SU-DHL-6 (cell line): ENCODE results near the gene ARL2BP.

Experiments
- H2AFZ ChIP-seq: fragments of 200-600 bp; sonication (generic); 2 replicates; pipeline ENCODE4 v1.6.1; 2014; ENCODE audit warnings: low read depth, mild to moderate bottlenecking, moderate library complexity, mixed read lengths, antibody characterized with exemption, low read length; ENCODE audit not compliant: severe bottlenecking
- H3F3A ChIP-seq: fragments of 200-600 bp; shearing (Covaris generic); 2 replicates; pipeline ENCODE4 v1.6.0; 2016; ENCODE audit warnings: antibody characterized with exemption, mild to moderate bottlenecking; ENCODE audit not compliant: insufficient read depth
- H3K27ac ChIP-seq: fragments of 200-600 bp; sonication (generic); 2 replicates; pipeline ENCODE4 v1.5.1; 2016; ENCODE audit warnings: low read depth, mild to moderate bottlenecking, low read length, moderate library complexity, mixed read lengths
- H3K27me3 ChIP-seq: fragments of 200-600 bp; sonication (generic), shearing (Covaris generic); 2 replicates; pipeline ENCODE4 v1.6.0; 2014; ENCODE audit warnings: mild to moderate bottlenecking, low read length
- H3K36me3 ChIP-seq: fragments of 200-600 bp; sonication (generic); 2 replicates; pipeline ENCODE4 v1.6.1; 2014; ENCODE audit warnings: mild to moderate bottlenecking, low read length, mixed read lengths
- H3K4me2 ChIP-seq: fragments of 300-600, 200-600 bp; shearing (Covaris generic), sonication (generic); 2 replicates; pipeline ENCODE4 v1.6.0; 2014; ENCODE audit warnings: low read length, low read depth, mild to moderate bottlenecking; ENCODE audit not compliant: poor library complexity, severe bottlenecking
- H3K4me3 ChIP-seq: fragments of 200-600 bp; sonication (generic); 2 replicates; pipeline ENCODE4 v1.5.1; 2014; ENCODE audit warnings: antibody characterized with exemption, low read length, mild to moderate bottlenecking, mixed read lengths; ENCODE audit not compliant: insufficient read depth, poor library complexity, severe bottlenecking
- H3K79me2 ChIP-seq: fragments of 200-600 bp; sonication (generic); 2 replicates; pipeline ENCODE4 v1.6.1; 2014; ENCODE audit warnings: mild to moderate bottlenecking, low read length, moderate library complexity; ENCODE audit not compliant: insufficient read depth
- H3K9ac ChIP-seq: fragments of 200-600 bp; sonication (generic); 2 replicates; pipeline ENCODE4 v1.7.0; 2014; ENCODE audit warnings: mild to moderate bottlenecking, low read length
- H3K9me2 ChIP-seq: fragments of 200-600 bp; sonication (generic); replicated peaks from 2 replicates; pipeline ENCODE4 v1.6.1; 2014; ENCODE audit warnings: low read length; ENCODE audit not compliant: insufficient read depth
- H3K9me3 ChIP-seq: fragments of 200-600 bp; sonication (generic); 2 replicates; pipeline ENCODE4 v1.6.1; 2014; ENCODE audit warnings: low read length, mixed read lengths; ENCODE audit not compliant: insufficient read depth
- H4K20me1 ChIP-seq: fragments of 200-600 bp; sonication (generic); 2 replicates; pipeline ENCODE4 v1.6.1; 2014; ENCODE audit warnings: low read depth, mild to moderate bottlenecking, antibody characterized with exemption, low read length, moderate library complexity, mixed read lengths
- CTCF ChIP-seq: fragments of 200-600 bp; sonication (generic); IDR thresholded peaks from one replicate; pipeline ENCODE4 v1.5.1; 2017; ENCODE audit warnings: antibody characterized with exemption, mild to moderate bottlenecking, low read length, moderate library complexity; ENCODE audit not compliant: insufficient read depth, poor library complexity, severe bottlenecking
- EZH2phosphoT487 ChIP-seq: fragments of 200-600 bp; sonication (generic), shearing (Covaris generic); conservative IDR thresholded peaks from 2 replicates; pipeline ENCODE4 v1.6.1; 2018; ENCODE audit warnings: mild to moderate bottlenecking, antibody characterized with exemption, low read length, moderate library complexity, mixed read lengths

Gene ARL2BP

GRCh38 chr16:57225978-57226377 is 19.1 kb upstream of the ARL2BP start:
- Histone ChIP-seq H3K9me3 (no peaks in the 10 kb centered on the region), H3K27ac (no peak overlapping the region), H3K9me2 (no peaks in the 10 kb centered on the region), H2AFZ (no peak overlapping the region), H3F3A (no peaks in the 10 kb centered on the region), H3K79me2 (no peaks in the 10 kb centered on the region), H3K27me3 (no peaks in the 10 kb centered on the region), H3K4me2 (no peak overlapping the region), H3K4me3 (no peak overlapping the region), H4K20me1 (no peaks in the 10 kb centered on the region), H3K9ac (no peak overlapping the region), H3K36me3 (peaks cover 8% of the 10 kb centered on the region; the same call in 1 of the 2 replicates)
- TF ChIP-seq CTCF (no peak), EZH2phosphoT487 (no peak)

- no peak overlapping the region for H2AFZ ChIP-seq
- H3K79me2 ChIP-seq: no peaks in the 10 kb centered on the region
- H3K9me2 ChIP-seq: no peaks in the 10 kb centered on the region
- no peak overlapping the region for H3K4me3 ChIP-seq
- no peaks in the 10 kb centered on the region for H3F3A ChIP-seq
- H3K9me3 ChIP-seq: no peaks in the 10 kb centered on the region
- no peaks in the 10 kb centered on the region for H3K27me3 ChIP-seq
- no peak overlapping the region for H3K9ac ChIP-seq
- H3K27ac ChIP-seq: no peak overlapping the region
- no peak for TF ChIP-seq CTCF
- TF ChIP-seq EZH2phosphoT487: no peak
- H3K4me2 ChIP-seq: no peak overlapping the region
- H4K20me1 ChIP-seq: no peaks in the 10 kb centered on the region
- peaks cover 5% of the 10 kb centered on the region; the same call in 1 of the 2 replicates for H3K36me3 ChIP-seq
These were observed 18.1 kb upstream of the ARL2BP start for GRCh38 chr16:57226701-57227621.

- H3K4me3 ChIP-seq: no peak overlapping the region
- H3K9me2 ChIP-seq: no peaks in the 10 kb centered on the region
- H3K79me2 ChIP-seq: no peaks in the 10 kb centered on the region
- TF ChIP-seq EZH2phosphoT487: no peak
- TF ChIP-seq CTCF: no peak
- no peak overlapping the region for H3K4me2 ChIP-seq
- no peak overlapping the region for H3K9ac ChIP-seq
- no peaks in the 10 kb centered on the region for H4K20me1 ChIP-seq
- no peak overlapping the region for H3K27ac ChIP-seq
- H2AFZ ChIP-seq: no peak overlapping the region
- peaks cover 5% of the 10 kb centered on the region; the same call in 1 of the 2 replicates for H3K36me3 ChIP-seq
- no peaks in the 10 kb centered on the region for H3K27me3 ChIP-seq
- no peaks in the 10 kb centered on the region; the same call in 1 of the 2 replicates for H3F3A ChIP-seq
- no peaks in the 10 kb centered on the region for H3K9me3 ChIP-seq
These were observed 16.0 kb upstream of the ARL2BP start for GRCh38 chr16:57229079-57229478.
